Erythroblast (primary cell): Measurements from ENCODE around the gene KLRC3.

Source experiments
- GATA1 ChIP-seq: IDR thresholded peaks from 2 replicates; pipeline ENCODE4 v1.6.1; 2011; ENCODE audit warnings: low read depth, mild to moderate bottlenecking, control low read depth, low read length, moderate library complexity
- POLR2A ChIP-seq: IDR thresholded peaks from 2 replicates; pipeline ENCODE4 v1.6.1; 2011; ENCODE audit warnings: mild to moderate bottlenecking, low read length

- TF ChIP-seq POLR2A (no peak), GATA1 (no peak)
These were observed 35.2 kb downstream of the KLRC3 start for GRCh38 chr12:10385166-10385613.
